BLaER1 (cell line): ENCODE results near the gene BRD3.

ENCODE experiments used
- H3K27ac ChIP-seq: shearing (Covaris generic); formaldehyde crosslinking; 2 replicates; pipeline ENCODE4 v1.8.1; 2022
- H3K27me3 ChIP-seq: shearing (Covaris generic); formaldehyde crosslinking; 2 replicates; pipeline ENCODE4 v1.8.1; 2022
- H3K36me3 ChIP-seq: shearing (Covaris generic); formaldehyde crosslinking; 2 replicates; pipeline ENCODE4 v1.8.1; 2022
- H3K4me1 ChIP-seq: shearing (Covaris generic); formaldehyde crosslinking; 2 replicates; pipeline ENCODE4 v1.8.1; 2022
- H3K4me2 ChIP-seq: shearing (Covaris generic); formaldehyde crosslinking; 2 replicates; pipeline ENCODE4 v1.8.1; 2022
- H3K4me3 ChIP-seq: shearing (Covaris generic); formaldehyde crosslinking; 2 replicates; pipeline ENCODE4 v1.8.1; 2022
- H3K9ac ChIP-seq: shearing (Covaris generic); formaldehyde crosslinking; 2 replicates; pipeline ENCODE4 v1.8.1; 2022
- H3K9me3 ChIP-seq: shearing (Covaris generic); formaldehyde crosslinking; 2 replicates; pipeline ENCODE4 v1.8.1; 2022
- H4K20me1 ChIP-seq: shearing (Covaris generic); formaldehyde crosslinking; 2 replicates; pipeline ENCODE4 v1.8.1; 2022
- Cebpa-rat ChIP-seq: shearing (Covaris generic); IDR thresholded peaks from 2 replicates; pipeline ENCODE4 v1.8.1; 2022

BRD3 gene

DNA sequence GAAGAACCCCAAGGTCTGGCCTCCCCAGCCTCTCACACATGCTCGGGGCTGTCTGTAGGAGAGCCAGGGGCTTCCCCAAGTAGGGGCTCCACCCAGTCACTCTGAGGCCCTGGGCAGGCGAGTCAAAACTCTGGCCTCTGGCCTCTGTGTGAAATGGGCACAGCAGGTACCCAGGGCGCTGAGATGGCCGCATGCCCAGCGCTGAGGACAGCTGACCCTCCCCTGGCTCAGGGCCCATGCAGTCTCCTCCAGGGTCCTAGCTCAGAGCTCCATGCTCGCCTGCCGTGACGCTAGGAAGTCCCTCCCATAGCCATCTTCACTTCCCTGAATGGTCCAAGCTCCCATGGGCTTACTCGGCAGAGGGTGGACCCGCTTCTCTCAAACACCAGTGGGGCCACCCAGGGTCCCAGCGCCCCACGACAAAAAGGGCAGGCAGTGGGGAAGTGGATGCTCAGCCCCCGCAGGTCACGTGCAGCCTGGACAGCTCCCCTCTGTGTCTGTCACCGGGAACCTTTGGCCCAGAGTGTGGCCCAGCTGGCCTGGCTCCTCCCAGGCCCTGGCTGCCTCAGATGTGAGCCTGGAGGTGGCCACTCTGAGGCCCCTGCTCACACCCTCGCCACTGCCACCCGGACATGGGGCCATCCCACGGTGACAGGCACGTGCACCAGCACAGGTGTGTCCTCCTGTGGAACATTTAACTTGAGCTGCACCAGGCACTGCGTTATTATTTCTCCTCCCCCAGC lies 63.5 kb downstream of the BRD3 start:
- no peak overlapping the region for H3K4me3 ChIP-seq
- H3K27me3 ChIP-seq = no peaks in the 10 kb centered on the region
- TF ChIP-seq Cebpa-rat = no peak
- no peaks in the 10 kb centered on the region for H3K36me3 ChIP-seq
- no peaks in the 10 kb centered on the region for H3K9me3 ChIP-seq
- H3K27ac ChIP-seq = no peak overlapping the region
- no peaks in the 10 kb centered on the region for H4K20me1 ChIP-seq
- 0 out of 2 replicates have a peak, but pooled peaks cover 7% of the 10 kb centered on the region for H3K4me1 ChIP-seq
- H3K9ac ChIP-seq = no peak overlapping the region
- no peak overlapping the region for H3K4me2 ChIP-seq

DNA sequence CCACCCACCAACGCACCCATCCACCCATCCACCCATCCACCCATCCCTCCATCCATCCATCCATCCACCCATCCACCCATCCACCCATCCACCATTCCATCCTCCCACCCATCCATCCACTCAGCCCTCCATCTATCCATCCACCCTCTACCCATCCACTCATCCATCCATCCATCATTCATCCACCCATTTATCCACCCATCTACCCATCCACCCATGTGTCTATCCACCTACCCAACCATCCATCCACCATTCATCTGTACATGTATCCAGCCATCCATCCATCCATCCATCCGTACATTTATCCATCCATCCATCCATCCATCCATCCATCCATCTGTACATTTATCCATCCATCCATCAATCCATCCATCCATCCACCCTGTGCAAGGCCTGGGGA lies 64.6 kb downstream of the BRD3 start:
- H3K27me3 ChIP-seq = no peaks in the 10 kb centered on the region
- TF ChIP-seq Cebpa-rat = no peak

DNA sequence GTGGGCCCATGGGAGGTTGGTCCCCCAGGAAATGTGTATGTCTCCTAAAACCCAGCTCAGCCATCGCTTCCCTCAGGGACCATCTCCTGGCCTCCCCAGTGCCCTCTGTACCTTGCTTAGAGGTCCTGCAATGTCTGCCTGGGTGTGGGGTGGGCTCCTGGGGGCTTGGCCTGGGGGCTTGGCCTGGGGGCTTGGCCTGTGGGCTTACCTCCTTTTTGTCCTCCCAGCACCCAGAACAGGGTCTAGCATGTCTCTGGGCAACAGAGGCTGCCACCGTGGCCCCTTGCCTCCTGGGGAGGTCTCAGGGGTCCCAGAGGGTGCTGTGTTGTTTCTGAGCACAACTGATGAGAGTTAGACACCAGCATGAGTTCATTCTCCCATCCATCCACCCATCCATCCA lies 65.0 kb downstream of the BRD3 start:
- H3K27ac ChIP-seq = no peak overlapping the region
- H3K4me1 ChIP-seq = 0 out of 2 replicates have a peak, but pooled peaks cover 7% of the 10 kb centered on the region
- no peaks in the 10 kb centered on the region for H3K27me3 ChIP-seq
- H3K4me2 ChIP-seq = no peak overlapping the region
- H3K4me3 ChIP-seq = no peak overlapping the region
- H4K20me1 ChIP-seq = no peaks in the 10 kb centered on the region
- no peaks in the 10 kb centered on the region for H3K36me3 ChIP-seq
- H3K9me3 ChIP-seq = no peaks in the 10 kb centered on the region
- no peak for TF ChIP-seq Cebpa-rat
- no peak overlapping the region for H3K9ac ChIP-seq

More for the DNA sequence above, 64.6 kb downstream of the BRD3 start:
- H3K4me2 ChIP-seq = no peak overlapping the region
- H4K20me1 ChIP-seq = no peaks in the 10 kb centered on the region
- H3K4me3 ChIP-seq = no peak overlapping the region
- no peaks in the 10 kb centered on the region for H3K9me3 ChIP-seq
- H3K27ac ChIP-seq = no peak overlapping the region
- no peaks in the 10 kb centered on the region for H3K36me3 ChIP-seq
- H3K4me1 ChIP-seq = 0 out of 2 replicates have a peak, but pooled peaks cover 7% of the 10 kb centered on the region
- no peak overlapping the region for H3K9ac ChIP-seq

DNA sequence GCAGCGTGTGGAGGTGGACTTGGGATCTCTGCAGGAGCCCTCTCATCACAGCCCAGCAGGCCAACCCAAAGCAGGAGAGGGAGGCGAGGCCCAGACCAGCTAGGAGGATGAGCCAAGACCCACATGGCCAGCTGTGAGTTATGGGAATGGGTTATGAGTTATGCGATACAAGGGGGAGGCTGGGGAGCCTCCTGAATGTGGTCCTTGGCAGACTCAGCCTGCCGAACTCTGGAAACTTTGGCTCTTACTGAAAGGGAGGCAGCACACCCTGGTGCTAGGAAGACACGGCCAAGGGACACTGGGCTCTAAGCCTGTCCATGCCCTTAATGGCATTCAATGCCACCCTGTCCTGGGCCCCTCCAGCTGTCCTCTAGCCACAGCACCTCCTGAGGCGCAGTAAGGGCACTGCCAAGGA lies 68.0 kb downstream of the BRD3 start:
- Histone ChIP-seq H3K4me1 (peaks cover 3% of the 10 kb centered on the region; the same call in 1 of the 2 replicates), H3K9me3 (no peaks in the 10 kb centered on the region), H3K27me3 (no peaks in the 10 kb centered on the region), H3K4me3 (no peak overlapping the region), H4K20me1 (no peaks in the 10 kb centered on the region), H3K4me2 (no peak overlapping the region), H3K9ac (no peak overlapping the region), H3K36me3 (no peaks in the 10 kb centered on the region), H3K27ac (no peak overlapping the region)
- no peak for TF ChIP-seq Cebpa-rat

DNA sequence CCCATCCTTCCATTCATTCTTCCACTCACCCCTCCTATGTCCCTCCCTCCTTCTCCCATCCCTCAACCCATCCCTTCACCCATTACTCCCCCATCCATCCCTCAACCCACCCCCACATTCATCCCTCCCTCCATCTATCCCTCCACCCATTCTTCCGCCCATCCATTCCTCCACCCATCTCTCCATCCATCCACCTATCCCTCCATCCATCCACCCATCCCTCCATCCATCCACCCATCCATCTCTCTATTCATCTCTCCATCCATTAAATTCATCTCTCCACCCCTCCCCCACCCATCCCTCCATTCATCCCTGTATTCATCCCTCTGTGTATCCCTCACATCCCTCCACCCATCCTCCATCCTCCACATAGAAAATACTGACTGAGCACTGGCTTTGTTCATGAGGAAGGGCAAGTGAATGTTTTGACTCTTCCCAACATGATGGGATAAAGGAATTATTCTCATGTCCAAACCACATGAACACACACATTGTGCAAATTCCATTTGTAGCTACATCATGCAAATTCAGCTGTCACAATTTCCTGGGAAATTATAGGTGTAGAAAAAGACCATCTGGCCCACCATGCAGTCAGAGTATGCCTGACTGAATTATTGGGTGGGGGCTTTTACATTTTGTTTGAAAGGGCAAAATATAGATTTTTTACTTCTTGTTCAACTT lies 68.8 kb downstream of the BRD3 start:
- Histone ChIP-seq H3K4me1 (peaks cover 11% of the 10 kb centered on the region), H3K4me2 (no peak overlapping the region), H3K27me3 (no peaks in the 10 kb centered on the region), H4K20me1 (0 out of 2 replicates have a peak, but pooled peaks cover under 1% of the 10 kb centered on the region), H3K36me3 (no peaks in the 10 kb centered on the region), H3K27ac (no peak overlapping the region), H3K9me3 (no peaks in the 10 kb centered on the region), H3K4me3 (no peak overlapping the region), H3K9ac (no peak overlapping the region)
- TF ChIP-seq Cebpa-rat = no peak

DNA sequence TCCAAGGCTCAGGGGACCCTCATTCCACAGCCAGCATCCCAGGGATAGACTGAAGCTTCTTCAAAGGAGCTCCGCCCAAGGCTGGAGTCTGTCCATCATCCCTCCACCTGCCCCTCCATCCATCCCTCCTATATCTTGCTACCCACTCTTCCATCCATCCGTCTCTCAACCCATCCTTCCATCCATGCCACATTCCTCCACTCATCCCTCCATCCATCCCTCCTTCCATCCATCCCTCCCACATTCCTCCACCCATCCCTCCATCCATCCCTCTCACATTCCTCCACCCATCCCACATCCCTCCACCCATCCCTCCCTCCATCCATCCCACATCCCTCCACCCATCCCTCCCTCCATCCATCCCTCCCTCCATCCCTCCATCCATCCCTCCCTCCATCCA lies 70.2 kb downstream of the BRD3 start:
- Histone ChIP-seq H3K9ac (no peak overlapping the region), H3K4me2 (no peak overlapping the region)
- no peak for TF ChIP-seq Cebpa-rat

DNA sequence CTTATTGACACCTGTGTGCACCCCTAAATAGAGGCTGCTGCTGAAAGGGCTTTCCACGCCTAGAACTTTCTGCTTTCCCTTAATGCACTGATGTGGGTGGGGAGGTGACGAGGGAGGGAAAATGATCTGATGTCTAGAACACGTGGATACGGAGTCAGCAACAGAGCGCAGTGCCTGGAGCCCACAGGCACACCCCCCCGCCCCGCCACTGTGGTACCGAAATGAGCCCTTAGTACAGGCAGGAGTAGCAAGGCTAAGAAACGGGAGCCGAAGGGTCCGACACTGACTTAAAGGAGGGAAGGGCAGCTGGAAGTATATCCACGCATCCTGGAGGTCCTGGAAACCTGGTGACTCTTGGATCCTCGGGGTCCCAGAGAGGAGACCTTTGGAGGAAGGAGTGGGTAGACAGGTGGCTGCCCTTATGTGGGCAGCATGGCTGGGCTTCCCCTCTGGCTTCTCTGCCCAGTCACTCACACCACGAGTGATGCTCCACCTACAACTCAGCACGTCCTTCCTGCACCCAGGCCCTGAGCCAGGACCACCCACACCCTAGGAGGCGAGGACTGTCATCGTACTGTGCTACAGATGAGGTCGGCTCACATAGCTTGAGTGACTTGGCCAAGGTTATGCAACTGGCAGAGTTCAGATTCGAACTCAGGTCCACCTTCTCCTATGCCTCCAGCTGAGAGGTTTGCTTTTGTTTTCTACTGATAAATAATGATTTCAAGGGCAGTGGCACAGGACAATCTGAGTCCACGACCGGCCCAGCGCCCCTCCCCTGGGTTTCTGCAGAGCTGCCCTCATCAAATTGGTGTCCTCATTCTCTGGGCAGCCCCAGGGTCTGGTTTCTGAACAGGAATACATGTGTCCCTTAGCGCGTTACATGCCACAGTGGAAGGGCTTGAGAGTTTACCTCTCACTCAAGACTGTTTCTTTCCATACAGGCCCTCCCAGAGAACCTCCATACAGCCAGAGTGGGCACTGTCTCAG lies 71.0 kb downstream of the BRD3 start:
- Histone ChIP-seq H3K9ac (no peak overlapping the region), H3K4me2 (no peak overlapping the region), H3K9me3 (no peaks in the 10 kb centered on the region), H4K20me1 (peaks cover 10% of the 10 kb centered on the region), H3K27me3 (no peaks in the 10 kb centered on the region), H3K4me3 (no peak overlapping the region), H3K27ac (no peak overlapping the region), H3K36me3 (no peaks in the 10 kb centered on the region), H3K4me1 (peaks cover 24% of the 10 kb centered on the region)
- TF ChIP-seq Cebpa-rat = no peak

More for the DNA sequence above, 70.2 kb downstream of the BRD3 start:
- Histone ChIP-seq H3K9me3 (no peaks in the 10 kb centered on the region), H3K27ac (no peak overlapping the region), H4K20me1 (peaks cover 6% of the 10 kb centered on the region), H3K4me1 (peaks cover 24% of the 10 kb centered on the region), H3K36me3 (no peaks in the 10 kb centered on the region), H3K27me3 (no peaks in the 10 kb centered on the region), H3K4me3 (no peak overlapping the region)

DNA sequence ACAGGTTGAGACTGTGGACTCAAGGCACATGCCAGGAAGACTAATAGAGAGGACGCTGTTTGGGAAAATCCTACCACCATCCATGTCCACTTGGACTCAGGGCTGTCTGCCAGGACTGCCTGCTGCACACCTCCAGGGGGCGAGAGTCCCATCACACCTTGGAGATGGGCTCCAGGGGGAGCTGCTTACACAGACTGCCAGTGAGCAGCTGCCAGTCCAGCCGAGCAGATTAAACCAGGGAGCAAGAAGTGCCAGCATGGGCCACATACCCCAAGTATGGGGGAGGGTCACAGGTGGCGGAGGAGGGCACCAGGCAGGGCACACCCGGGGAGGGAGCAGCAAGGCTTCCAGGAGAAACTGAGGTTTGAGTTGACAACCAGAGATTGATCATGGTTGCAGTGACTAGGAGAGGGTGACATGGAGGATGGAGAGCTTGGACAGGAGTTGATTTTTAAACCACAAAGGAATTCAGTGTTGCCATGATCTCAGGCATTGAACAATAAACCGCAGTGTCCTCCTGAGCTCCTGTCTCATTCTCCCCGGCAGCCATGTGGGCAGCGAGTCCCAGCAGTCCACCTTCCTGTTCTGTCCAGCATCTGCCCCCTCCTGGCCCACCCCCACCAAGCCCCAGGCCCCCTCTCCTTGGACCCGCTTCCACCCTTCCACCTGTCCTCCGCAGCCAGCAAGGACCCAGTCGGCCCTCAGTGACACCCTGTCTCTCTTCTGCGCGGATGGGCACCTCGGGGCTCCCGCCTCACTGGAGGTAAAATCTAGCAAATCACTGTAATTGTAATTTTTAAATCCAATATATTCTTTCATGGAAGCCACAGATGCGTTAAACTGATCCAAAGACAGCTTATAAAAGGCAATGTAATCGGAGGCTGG lies 72.6 kb downstream of the BRD3 start:
- peaks cover 33% of the 10 kb centered on the region for H3K4me1 ChIP-seq
- H3K27me3 ChIP-seq = no peaks in the 10 kb centered on the region
- no peaks in the 10 kb centered on the region for H3K9me3 ChIP-seq
- no peak overlapping the region for H3K4me2 ChIP-seq
- no peak overlapping the region for H3K9ac ChIP-seq
- peaks cover 26% of the 10 kb centered on the region for H4K20me1 ChIP-seq
- no peak overlapping the region for H3K4me3 ChIP-seq
- H3K27ac ChIP-seq = no peak overlapping the region
- H3K36me3 ChIP-seq = no peaks in the 10 kb centered on the region
- TF ChIP-seq Cebpa-rat = no peak
